Stimulated activated CD4-positive, alpha-beta T cell treated with anti-CD3 and anti-CD28 coated beads, Interleukin-12 subunit alpha, Interleukin-12 subunit beta, amount 100 ng/mL, for 48 hours (primary cell): ENCODE measurements around the gene KIF13A.
"Not testable (repeated sequence)": the region's sequence is repeated elsewhere in the genome, so short reads cannot be mapped to it uniquely, and the experiment has no call there.

ENCODE experiments used
- DNase-seq, 3 donors: peaks; one replicate each; pipeline ENCODE4 v3.0.0-alpha.2; 2020; ENCODE audit warnings: low read depth in 2 of 3, low spot score in 1 of 3

KIF13A gene

DNA sequence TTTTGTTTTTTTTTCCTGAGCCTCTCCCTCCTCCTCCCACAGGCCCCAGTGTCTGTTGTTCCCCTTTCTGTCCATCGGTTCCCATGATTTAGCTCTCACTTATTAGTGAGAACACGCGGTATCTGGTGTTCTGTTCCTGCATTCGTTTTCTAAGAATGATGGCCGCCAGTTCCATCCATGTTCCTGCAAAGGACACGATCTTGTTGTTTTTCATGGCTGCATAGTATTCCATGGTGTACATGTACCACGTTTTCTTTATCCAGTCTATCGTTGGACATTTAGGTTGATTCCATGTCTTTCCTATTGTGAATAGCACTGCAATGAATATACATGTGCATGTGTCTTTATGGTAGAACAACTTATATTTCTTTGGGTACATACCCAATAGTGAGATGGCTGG is 175.1 kb downstream of the KIF13A start:
- no peak for DNase-seq

DNA sequence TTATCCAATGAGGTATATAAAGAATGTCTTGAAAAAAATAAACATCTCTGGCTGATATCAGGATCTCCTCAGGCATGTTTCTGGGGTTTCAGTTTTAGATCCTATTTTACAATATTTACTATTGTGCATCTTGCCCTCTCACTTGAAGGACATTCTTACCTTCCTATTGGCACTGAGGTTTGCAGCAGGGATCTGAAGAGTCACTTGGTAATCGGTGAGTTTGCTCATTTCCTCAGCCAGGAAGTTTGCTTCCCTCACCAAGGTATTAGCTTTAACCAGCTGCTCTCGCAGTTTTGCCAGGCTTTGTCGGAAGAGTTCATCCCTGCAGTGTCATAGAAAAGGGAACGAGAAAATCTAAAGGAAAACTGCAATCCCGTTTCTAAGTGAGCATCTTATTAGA is 178.8 kb downstream of the KIF13A start:
- DNase-seq = no peak

DNA sequence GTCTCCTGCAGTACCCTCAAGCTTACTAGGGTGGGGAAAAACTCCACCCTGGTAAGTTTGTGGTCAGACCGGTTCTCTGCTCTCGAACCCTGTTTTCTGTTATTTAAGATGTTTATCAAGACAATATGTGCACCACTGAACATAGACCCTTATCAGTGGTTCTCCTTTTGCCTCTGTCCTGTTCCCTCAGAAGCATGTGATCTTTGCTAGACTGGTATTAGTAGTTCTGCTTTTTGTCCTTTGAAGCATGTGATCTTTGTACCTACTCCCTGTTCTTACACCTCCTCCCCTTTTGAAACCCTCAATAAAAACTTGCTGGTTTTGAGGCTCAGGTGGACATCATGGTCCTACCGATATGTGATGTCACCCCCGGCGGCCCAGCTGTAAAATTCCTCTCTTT is 180.0 kb downstream of the KIF13A start:
- DNase-seq = not testable (repeated sequence)

DNA sequence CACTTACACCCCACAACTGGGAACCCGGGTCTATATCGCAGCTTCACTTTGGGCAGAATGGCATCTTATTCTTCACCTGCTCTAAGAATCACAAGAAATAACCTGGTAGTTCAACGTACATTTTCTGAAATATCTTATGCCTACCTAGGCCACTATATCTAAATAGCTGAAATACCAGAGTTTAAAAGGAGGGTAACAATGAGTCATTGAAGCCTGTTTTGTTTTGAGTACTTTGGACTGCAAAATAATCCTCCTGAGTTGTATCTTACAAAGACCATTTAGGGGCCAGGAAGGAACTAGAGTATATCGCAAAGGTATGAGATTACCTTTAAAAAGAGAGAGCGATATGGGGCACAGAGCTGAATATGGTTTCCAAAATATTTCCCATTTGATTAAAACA is 184.0 kb downstream of the KIF13A start:
- no peak for DNase-seq

DNA sequence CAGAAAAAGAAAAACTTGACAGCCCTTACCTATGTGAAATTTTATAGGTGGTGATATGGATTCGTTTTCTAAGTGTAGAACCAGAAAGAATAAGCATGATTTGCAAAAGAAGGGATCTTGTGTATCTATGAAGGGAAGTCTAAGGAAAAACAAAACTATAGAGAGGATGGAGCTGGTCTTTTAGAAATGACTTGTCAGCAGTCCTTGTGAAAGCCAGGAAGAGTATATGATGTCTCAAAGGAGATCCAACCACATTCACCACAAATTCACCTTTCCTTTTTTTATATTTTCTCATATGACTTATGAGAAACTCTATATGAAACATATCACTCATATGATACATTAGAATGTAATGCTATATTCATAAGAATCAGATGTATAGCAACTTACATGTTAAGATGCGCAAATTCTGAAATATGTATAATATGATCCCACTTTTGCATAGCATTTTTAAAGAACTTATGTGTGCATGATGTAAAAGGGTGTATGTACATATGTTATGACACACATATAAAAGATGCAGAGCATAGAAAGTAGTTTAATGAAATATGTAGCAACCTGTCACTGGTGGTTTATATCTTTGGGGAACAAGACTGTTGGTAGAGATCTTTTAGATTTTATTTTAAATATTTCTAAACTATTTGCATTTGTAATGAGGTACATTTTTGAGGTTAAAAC is 188.8 kb downstream of the KIF13A start:
- DNase-seq = no peak

DNA sequence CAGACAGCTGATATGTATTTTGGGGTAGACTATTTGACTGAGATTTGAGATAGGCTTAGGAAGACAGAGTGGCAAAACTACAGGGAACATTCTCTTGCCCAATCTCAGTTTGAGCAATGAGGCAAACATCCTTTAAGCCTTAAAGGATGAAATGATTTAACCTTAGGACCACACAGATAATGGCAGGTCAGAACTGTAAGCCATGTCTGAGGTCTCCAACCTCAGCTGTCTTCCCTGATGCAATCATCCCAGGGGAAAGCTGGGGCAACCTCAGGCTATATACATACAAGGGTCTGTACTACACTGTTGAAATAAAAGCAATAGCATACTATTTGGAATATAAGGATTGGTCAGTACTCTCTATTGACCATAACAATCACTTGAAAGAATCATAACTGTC is 196.9 kb downstream of the KIF13A start:
- no peak for DNase-seq

DNA sequence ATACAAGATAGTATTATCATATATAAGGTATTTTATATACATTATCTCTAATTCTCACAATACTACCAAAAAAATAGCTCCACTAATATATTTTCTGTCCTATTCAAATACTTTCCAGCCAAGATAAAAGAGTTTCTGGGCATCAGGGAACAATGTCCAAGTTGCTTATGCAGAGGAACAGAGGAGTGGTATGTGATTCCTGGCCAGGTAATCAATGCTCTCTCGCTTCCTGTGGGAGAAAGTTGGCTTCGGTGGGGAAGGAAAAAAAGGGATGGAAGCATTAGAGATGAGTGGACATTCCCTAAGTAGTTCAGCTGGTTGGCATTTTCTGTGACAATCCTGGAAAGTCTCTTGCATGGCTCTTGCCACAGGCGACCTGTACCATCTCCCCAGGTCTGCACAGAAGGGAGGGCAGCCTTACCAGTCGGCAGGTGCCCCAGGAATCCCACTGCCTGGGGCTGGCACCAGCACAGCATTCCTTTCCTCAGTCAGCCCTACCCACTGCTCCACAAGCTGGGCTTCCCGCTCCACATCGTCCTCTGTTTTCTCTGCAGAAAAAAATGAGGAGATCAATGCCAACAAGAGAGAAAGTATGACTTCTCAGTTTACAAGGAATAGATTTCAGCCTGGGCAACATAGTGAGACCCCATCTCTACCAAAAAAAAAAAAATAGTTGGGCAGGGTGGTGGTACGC is 202.2 kb downstream of the KIF13A start:
- DNase-seq = no peak

DNA sequence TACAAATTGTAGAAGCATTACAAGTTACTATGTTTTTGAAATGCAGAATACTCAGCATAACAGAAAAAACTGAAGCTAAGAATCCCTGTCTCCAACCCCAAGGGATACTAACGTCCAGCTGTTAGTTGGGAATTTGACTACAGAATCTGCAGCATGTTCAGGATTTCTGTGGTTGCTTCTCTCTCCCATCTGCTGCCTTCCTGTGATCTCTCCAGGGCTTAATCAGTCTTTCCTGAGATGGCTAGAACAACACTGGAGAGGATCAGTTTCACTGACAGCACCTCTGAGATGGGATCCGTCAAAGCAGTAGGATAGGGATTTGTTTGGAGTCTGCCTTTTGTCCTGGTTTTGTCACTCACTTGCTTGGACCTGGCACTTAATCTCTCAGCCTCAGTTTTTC is 207.4 kb downstream of the KIF13A start:
- no peak for DNase-seq

DNA sequence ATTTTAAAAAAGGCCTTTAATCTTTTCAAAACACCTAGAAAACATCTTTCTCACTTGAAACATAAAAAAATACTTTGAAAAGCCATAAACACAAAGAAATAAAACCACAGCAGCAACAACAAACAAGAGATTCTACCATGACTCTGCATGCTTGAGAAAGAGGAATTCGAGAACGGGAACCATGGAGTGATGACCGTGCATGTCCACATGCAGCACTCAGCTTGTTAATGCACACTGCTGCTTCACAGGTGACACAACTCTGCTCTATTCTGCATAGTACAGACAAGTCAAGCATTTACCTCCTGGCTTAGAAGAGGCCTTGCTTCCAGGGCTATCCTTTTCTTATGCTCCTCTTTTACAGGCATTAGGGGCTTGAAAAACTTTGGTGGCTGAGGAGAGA is 215.8 kb downstream of the KIF13A start:
- DNase-seq = no peak

DNA sequence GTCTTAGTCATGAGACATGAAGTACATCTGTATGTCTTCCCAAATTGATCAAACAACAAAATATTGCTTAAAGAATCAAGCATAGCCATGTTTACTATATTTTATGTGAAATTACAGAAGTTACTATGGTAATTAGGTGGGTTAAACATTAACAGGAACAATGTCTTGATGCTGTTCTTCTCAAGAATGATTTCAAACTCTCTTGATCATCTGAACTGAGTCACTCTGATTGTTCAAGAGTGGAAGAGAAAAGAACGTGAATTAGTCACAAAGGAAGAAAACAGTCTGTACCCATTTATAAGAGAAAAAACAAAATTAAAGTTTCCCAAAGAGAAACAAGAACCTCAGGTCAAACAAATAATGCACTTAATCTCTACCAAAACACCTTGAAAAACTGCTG is 218.6 kb downstream of the KIF13A start:
- DNase-seq = no peak

DNA sequence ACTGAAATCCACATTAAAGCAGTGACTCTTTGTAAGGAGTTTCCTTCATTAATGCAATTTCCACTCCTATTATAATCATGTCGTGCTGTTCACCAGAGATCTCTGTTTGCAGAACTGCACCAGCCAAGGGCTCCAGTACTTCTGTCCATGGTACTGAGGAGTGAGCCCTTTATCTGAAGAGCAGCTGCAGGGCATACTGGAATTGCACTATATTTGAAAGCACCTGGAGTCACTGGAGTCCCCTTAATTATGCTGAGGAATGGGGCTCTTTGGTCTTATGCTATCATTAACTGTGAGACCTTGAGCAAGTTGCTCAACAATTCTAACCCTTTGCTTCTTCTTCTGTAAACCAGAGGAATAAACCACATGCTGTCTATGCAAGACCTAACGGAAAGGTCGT is 219.0 kb downstream of the KIF13A start:
- no peak for DNase-seq

DNA sequence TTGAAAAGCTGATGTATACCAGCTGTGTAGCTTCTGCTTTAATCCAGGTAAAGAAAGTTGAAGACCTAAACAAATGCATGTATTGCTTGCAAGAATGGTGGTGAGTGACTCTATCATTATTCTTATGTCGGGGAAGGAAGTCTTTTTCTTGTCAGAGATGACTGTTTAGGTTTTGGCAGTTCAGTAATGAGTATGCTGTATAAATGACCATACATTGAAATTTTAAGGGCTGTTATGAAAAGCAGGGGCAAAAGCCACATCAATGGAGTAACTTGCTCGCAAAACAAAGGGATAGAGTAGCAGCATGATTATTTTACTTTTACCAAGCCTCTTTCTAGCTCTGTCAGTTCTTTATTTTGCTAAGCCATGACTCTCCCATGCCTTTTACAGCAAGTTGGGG is 224.8 kb downstream of the KIF13A start:
- no peak for DNase-seq

DNA sequence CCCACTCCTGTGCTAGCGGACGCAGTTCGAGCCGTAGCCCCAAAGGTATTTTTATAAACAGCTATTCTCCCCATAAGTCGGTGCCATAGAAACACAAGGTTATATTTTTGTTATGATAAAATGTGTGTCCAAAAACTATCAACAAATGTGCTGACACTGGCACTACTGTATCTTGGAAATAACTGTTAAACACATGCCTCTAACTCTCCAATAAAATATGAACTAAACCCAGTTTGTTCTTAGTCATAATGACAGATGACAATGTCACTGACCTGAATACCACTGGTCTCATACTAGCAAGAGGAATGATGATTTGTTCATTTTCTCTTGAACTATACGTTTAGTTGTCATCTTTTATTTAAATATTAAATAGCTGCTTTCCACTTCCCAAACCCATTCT is 229.3 kb downstream of the KIF13A start:
- DNase-seq = no peak

DNA sequence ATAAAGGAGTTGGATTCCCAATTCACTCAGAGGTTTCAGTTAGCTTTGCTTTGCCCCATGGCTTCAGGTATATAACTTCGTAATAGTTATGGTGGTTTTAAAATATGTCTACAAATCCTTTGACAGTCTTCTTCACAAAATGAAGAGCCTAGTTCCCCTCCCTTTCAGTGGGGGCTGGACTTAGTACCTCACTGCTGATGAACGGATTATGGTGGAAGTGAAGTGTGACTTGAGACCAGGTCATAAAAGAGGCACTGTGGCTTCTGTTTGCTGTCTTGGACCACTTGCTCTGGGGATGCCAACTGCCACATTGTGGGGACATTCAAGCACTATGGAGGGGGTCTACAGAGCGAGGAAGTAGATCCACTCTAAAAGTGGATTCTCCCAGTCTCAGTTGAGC is 233.2 kb downstream of the KIF13A start:
- DNase-seq = no peak

DNA sequence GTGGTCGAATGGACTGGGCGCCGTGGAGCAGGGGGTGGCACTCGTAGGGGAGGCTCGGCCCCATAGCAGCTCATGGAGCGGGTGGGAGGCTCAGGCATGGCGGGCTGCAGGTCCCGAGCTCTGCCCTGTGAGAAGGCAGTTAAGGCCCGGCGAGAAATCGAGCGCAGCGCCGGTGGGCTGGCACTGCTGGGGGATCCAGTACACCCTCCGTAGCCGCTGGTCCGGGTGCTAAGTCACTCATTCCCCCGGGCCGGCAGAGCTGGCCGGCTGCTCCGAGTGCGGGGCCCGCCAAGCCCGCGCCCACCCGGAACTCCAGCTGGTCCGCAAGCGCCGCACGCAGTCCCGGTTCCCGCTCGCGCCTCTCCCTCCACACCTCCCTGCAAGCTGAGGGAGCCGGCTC is 242.1 kb downstream of the KIF13A start:
- not testable (repeated sequence) for DNase-seq

DNA sequence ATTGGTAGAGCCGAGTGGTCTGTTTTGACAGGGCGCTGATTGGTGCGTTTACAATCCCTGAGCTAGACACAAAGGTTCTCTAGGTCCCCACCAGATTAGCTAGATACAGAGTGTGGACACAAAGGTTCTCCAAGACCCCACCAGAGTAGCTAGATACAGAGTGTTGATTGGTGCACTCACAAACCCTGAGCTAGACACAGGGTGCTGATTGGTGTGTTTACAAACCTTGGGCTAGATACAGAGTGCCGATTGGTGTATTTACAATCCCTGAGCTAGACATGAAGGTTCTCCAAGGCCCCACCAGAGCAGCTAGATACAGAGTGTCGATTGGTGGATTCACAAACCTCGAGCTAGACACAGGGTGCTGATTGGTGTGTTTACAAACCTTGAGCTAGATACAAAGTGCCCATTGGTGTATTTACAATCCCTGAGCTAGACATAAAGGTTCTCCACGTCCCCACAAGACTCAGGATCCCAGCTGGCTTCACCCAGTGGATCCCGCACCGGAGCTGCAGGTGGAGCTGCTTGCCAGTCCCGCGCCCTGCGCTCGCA is 242.6 kb downstream of the KIF13A start:
- DNase-seq = not testable (repeated sequence)

DNA sequence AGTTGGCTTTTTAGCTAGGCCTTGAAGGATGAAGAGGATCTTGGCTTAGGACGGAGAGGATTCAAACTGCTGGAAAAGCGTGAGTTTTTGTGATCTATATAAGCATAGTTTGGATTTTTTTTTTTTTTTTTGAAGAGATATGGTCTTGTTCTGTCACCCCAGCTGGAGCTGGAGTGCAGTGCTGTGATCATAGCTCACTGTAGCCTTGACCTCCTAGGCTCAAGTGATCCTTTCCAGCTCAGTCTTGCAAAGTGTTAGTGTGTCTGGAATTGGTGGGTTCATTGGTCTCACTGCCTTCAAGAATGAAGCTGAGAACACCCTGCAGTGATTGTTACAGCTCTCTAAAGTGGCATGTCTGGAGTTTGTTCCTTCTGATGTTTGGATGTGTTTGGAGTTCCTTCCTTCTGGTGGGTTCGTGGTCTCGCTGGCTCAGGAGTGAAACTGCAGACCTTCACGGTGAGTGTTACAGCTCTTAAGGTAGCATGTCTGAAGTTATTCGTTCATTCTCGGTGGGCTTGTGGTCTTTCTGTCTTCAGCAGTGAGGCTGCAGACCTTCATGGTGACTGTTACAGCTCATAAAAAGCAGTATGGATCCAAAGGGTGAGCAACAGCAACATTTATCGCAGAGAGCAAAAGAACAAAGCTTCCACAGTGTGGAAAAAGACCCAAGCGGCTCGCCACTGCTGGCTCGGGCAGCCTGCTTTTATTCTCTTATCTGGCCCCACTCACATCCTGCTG is 243.2 kb downstream of the KIF13A start:
- DNase-seq = no peak

DNA sequence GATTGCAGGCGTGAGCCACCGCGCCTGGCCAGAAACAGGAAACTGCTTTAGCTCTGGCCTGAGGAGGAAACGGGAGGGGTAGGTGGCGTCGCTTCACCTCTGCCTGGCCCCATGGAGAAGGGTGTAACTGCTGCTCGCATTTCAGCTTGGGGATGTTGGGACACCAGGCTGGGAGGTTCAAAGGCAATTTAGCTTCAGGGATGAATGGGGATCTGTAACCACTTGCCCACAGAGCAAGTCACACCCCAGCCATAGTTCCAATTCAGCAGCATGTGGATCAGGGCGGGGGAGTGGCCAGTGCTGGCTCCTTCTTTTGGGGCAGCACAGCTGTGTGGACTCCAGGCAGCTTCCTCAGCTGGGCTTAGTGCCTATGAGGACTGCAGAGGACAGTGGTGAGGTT is 245.9 kb downstream of the KIF13A start:
- no peak for DNase-seq

DNA sequence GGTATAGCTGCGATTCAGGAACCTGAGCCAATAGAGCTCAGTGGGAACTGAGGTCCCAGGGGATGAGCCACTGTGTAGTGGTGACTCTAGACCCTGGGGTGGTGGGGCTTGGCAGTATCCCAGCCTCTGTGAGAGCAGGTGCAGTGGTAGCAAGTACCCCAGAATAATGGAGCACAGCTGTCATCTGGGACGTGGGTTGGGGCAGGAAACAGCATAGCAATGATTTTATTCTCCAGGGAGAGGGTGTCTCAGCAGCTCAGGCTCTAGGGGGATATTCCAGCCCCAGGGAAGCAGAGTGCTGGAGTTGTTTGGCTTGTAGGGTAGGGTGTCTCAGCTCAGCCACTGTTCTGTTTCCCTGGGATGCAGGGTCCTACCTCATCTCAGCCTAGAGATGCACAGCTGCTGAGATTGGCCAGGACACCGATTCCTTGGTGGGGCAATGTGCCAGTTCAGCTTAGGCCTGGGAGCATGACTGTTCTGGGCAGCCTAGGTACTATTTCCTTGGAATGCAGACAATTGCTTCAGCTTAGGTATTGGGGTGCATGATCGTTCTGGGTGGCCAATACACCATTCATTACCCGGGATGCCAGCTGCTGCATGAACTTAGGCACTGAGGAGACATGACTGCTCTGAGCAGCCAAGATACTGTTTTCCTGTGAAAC is 246.7 kb downstream of the KIF13A start:
- DNase-seq = no peak

DNA sequence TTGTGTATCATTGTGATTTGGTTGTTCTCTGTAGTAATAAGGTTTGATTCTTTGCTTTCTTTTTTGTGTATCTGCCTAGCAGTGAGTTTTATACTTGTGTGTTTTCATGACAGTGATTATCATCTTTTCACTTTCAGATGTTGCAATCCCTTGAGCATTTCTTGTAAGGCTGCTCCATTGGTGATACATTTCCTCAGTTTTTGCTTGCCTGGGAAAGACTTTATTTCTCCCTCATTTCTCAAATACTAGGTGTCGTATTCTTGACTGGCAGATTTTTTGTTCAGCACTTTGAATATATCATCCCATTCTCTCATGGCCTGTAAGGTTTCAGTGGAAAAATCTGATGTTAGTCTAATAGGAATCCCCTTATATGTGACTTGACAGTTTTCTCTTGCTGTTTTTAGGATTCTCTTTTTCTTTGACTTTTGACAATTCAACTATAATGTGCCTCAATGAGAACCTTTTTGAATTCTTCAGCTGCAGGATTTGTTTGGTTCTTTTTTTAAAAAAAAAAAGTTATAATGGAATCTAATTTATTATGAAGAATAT is 249.7 kb downstream of the KIF13A start:
- no peak for DNase-seq

DNA sequence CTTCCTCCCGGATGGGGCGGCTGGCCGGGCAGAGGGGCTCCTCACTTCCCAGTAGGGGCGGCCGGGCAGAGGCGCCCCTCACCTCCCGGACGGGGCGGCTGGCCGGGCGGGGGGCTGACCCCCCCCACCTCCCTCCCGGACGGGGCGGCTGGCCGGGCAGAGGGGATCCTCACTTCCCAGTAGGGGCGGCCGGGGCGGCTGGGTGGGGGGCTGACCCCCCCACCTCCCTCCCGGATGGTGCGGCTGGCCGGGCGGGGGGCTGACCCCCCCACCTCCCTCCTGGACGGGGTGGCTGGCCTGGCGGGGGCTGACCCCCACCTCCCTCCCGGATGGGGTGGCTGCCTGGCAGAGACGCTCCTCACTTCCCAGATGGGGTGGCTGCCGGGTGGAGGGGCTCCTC is 252.1 kb downstream of the KIF13A start:
- not testable (repeated sequence) for DNase-seq
